IMR-90 (cell line): Measurements from ENCODE around the gene MAEA. TPM values are rescaled to one million over a fixed set of nuclear protein-coding genes. Genes with fewer than 3 reads are reported as not detected.

Source experiments
- ATAC-seq: fragments of 200-7000 bp; cut with Tn5 transposase; 2 replicates; pipeline ENCODE4 v1.9.1; 2020; ENCODE audit warnings: low read depth, mild to moderate bottlenecking, moderate library complexity
- BruUV-seq: library from RNA; stranded (reverse); fragments of 400-500 nt; replicated peaks from 2 replicates; lab custom pipeline; 2021; lab: Mats Ljungman, UMichigan
- CTCF ChIA-PET: fragments of 300-600 bp; formaldehyde crosslinking; extraction: SDS; loops from one replicate; lab custom pipeline; 2021; ENCODE audit warnings: antibody characterized with exemption; lab: Yijun Ruan, JAX
- POLR2A ChIA-PET: fragments of 300-600 bp; sonication (Branson Sonifier 250); formaldehyde crosslinking; loops from one replicate; lab custom pipeline; 2022; ENCODE audit warnings: antibody characterized with exemption; ENCODE audit not compliant: unreplicated experiment; lab: Charles Lee
- DNase-seq: peaks from one replicate; pipeline ENCODE4 v3.0.0; 2013
- H2AFZ ChIP-seq: replicated peaks from 2 replicates; pipeline ENCODE3; 2013; ENCODE audit warnings: low read length, mild to moderate bottlenecking; ENCODE audit not compliant: poor library complexity
- H2AK5ac ChIP-seq: 2 replicates; pipeline ENCODE4 v1.6.1; 2013; ENCODE audit warnings: low read depth, low read length, inconsistent platforms
- H2AK9ac ChIP-seq: replicated peaks from 2 replicates; pipeline ENCODE3; 2013; ENCODE audit warnings: mild to moderate bottlenecking, low read depth, low read length, moderate library complexity; ENCODE audit not compliant: poor library complexity
- H2BK120ac ChIP-seq: 2 replicates; pipeline ENCODE4 v1.6.1; 2013; ENCODE audit warnings: low read depth, low read length, inconsistent platforms
- H2BK15ac ChIP-seq: 3 replicates; pipeline ENCODE4 v1.6.1; 2013; ENCODE audit warnings: low read depth, low read length, inconsistent platforms
- H2BK20ac ChIP-seq: 2 replicates; pipeline ENCODE4 v1.6.1; 2013; ENCODE audit warnings: low read depth, mild to moderate bottlenecking, inconsistent platforms, low read length, moderate library complexity
- H2BK5ac ChIP-seq: 2 replicates; pipeline ENCODE4 v1.6.1; 2013; ENCODE audit warnings: mild to moderate bottlenecking, low read depth, low read length, inconsistent platforms; ENCODE audit not compliant: poor library complexity, severe bottlenecking
- H3K14ac ChIP-seq: replicated peaks from 2 replicates; pipeline ENCODE4 v1.6.1; 2013; ENCODE audit warnings: low read depth, low read length, inconsistent platforms
- H3K18ac ChIP-seq: 2 replicates; pipeline ENCODE4 v1.6.1; 2013; ENCODE audit warnings: low read depth, low read length, control low read depth
- H3K23ac ChIP-seq: 2 replicates; pipeline ENCODE4 v1.6.1; 2013; ENCODE audit warnings: low read depth, low read length, inconsistent platforms
- H3K27ac ChIP-seq: 2 replicates; pipeline ENCODE4 v1.5.1; 2013; ENCODE audit warnings: mild to moderate bottlenecking, control low read depth, low read length; ENCODE audit not compliant: insufficient read depth
- H3K27me3 ChIP-seq: 2 replicates; pipeline ENCODE4 v1.6.1; 2013; ENCODE audit warnings: low read length; ENCODE audit not compliant: control insufficient read depth, insufficient read depth
- H3K36me3 ChIP-seq: 2 replicates; pipeline ENCODE4 v1.6.1; 2013; ENCODE audit warnings: low read length, mixed read lengths; ENCODE audit not compliant: control insufficient read depth, insufficient read depth
- H3K4ac ChIP-seq: 2 replicates; pipeline ENCODE4 v1.6.1; 2013; ENCODE audit warnings: low read depth, low read length, inconsistent platforms
- H3K4me1 ChIP-seq: 2 replicates; pipeline ENCODE4 v1.6.1; 2013; ENCODE audit warnings: low read length, mixed read lengths; ENCODE audit not compliant: control insufficient read depth, insufficient read depth
- H3K4me2 ChIP-seq: 2 replicates; pipeline ENCODE4 v1.6.1; 2013; ENCODE audit warnings: low read depth, mild to moderate bottlenecking, control low read depth, low read length, moderate library complexity
- H3K4me3 ChIP-seq: 2 replicates; pipeline ENCODE4 v1.5.1; 2013; ENCODE audit warnings: low read depth, mild to moderate bottlenecking, control low read depth, low read length, moderate library complexity; ENCODE audit not compliant: insufficient read depth
- H3K56ac ChIP-seq: 2 replicates; pipeline ENCODE4 v1.6.1; 2013; ENCODE audit warnings: low read length, inconsistent platforms; ENCODE audit not compliant: insufficient read depth; ENCODE audit errors: extremely low read depth
- H3K79me1 ChIP-seq, 2 experiments: 2 replicates each; pipeline ENCODE4 v1.6.1; 2013; ENCODE audit warnings: low read length in 2 of 2, inconsistent platforms in 1 of 2, low read depth in 1 of 2
- H3K9ac ChIP-seq: 2 replicates; pipeline ENCODE4 v1.6.1; 2013; ENCODE audit warnings: low read depth, low read length, control low read depth
- H3K9me1 ChIP-seq: 2 replicates; pipeline ENCODE4 v1.6.1; 2013; ENCODE audit warnings: low read length, inconsistent platforms; ENCODE audit not compliant: insufficient read depth
- H3K9me3 ChIP-seq: 2 replicates; pipeline ENCODE4 v1.6.1; 2013; ENCODE audit warnings: low read length; ENCODE audit not compliant: control insufficient read depth, insufficient read depth
- H4K20me1 ChIP-seq: 2 replicates; pipeline ENCODE4 v1.6.1; 2013; ENCODE audit warnings: low read length, inconsistent platforms; ENCODE audit not compliant: insufficient read depth
- H4K5ac ChIP-seq: 2 replicates; pipeline ENCODE4 v1.6.1; 2013; ENCODE audit warnings: mild to moderate bottlenecking, low read depth, low read length, control low read depth
- H4K8ac ChIP-seq, 2 experiments: 2 replicates each; pipeline ENCODE4 v1.6.1; 2013; ENCODE audit warnings: low read depth in 2 of 2, low read length in 2 of 2, control low read depth in 1 of 2, inconsistent platforms in 1 of 2
- H4K91ac ChIP-seq: 2 replicates; pipeline ENCODE4 v1.6.1; 2013; ENCODE audit warnings: low read depth, low read length, inconsistent platforms; ENCODE audit not compliant: insufficient read depth
- CEBPB ChIP-seq: IDR thresholded peaks from 2 replicates; pipeline ENCODE4 v1.6.1; 2012; ENCODE audit warnings: low read depth, low read length, improper control_type of control experiment
- RAD21 ChIP-seq: IDR thresholded peaks from 2 replicates; pipeline ENCODE4 v1.6.1; 2012; ENCODE audit warnings: low read length, improper control_type of control experiment
- RFX5 ChIP-seq: IDR thresholded peaks from 2 replicates; pipeline ENCODE4 v1.8.0; 2012; ENCODE audit warnings: low read depth, mild to moderate bottlenecking, low read length, moderate library complexity
- USF2 ChIP-seq: fragments of 150-350 bp; IDR thresholded peaks from 2 replicates; pipeline ENCODE4 v1.6.1; 2017; ENCODE audit warnings: mild to moderate bottlenecking, antibody characterized with exemption, low read length, low read depth
- WGBS, 2 experiments: methylation state at CpG; one replicate each; pipeline versions ENCODE4 v1.1.5 to v1.1.7; 2013; ENCODE audit warnings: missing lambda C conversion rate in 2 of 2; ENCODE audit not compliant: insufficient read length in 1 of 2; ENCODE audit errors: extremely low coverage in 2 of 2; 5-methylcytosine and 5-hydroxymethylcytosine counted together
- dilution Hi-C: fragments of 300-500 bp; cut with HindIII; formaldehyde crosslinking; loops from one replicate; pipeline ENCODE4 v1.14.3; 2018; ENCODE audit warnings: low sequenced_read_pairs; ENCODE audit not compliant: unreplicated experiment
- in situ Hi-C: fragments of 300-500 bp; cut with MboI; formaldehyde crosslinking; loops from 3 replicates; pipeline ENCODE4 v1.14.3; 2019; ENCODE audit warnings: low sequenced_read_pairs, inconsistent platforms, mixed read lengths
- intact Hi-C: fragments of 100-400 bp; cut with micrococcal nuclease; formaldehyde crosslinking; loops from 2 replicates; pipeline ENCODE4 v1.10.0; 2022
- polyA plus RNA-seq, 3 experiments: library from polyadenylated mRNA; depleted of rRNA; stranded (reverse); fragments of >200 nt; gene quantifications; 2 replicates each; pipeline ENCODE4 v1.2.3, GENCODE V29; 2012; ENCODE audit warnings: low replicate concordance in 1 of 3
- total RNA-seq: library from RNA; depleted of rRNA; stranded (reverse); fragments of >200 nt; gene quantifications from 2 replicates; pipeline ENCODE4 v1.2.3, GENCODE V29; 2012
- TF ChIP-seq, protein P1 (sequence below): fragments of 150-350 bp; IDR thresholded peaks from 2 replicates; pipeline ENCODE4 v1.6.1; 2016; ENCODE audit warnings: low read depth, mild to moderate bottlenecking, low read length, moderate library complexity, borderline replicate concordance

MAEA gene
- total and polyA plus RNA-seq, 2 of the 4 experiments (the other 2 are of a cell fraction): 61.5 to 108 TPM

- Histone ChIP-seq H3K4ac (no peak overlapping the region), H2AK5ac (no peak overlapping the region), H3K9ac (no peak overlapping the region), H2BK5ac (no peak overlapping the region), H3K36me3 (peaks cover 28% of the 10 kb centered on the region; the same call in 1 of the 2 replicates), H4K8ac (no peak overlapping the region), H3K9me1 (peaks cover 7% of the 10 kb centered on the region; the same call in 1 of the 2 replicates), H4K5ac (no peak overlapping the region), H3K18ac (no peak overlapping the region), H3K27ac (no peak overlapping the region), H2BK120ac (no peak overlapping the region), H2BK15ac (no peak overlapping the region), H3K4me3 (no peak overlapping the region), H3K79me1 (peaks cover 4 to 69% of the 10 kb centered on the region in 2 experiments), H2AFZ (no peak overlapping the region), H4K20me1 (peaks cover 95% of the 10 kb centered on the region), H3K9me3 (no peaks in the 10 kb centered on the region), H2AK9ac (no peak overlapping the region), H3K4me1 (peaks cover 4% of the 10 kb centered on the region), H3K4me2 (no peak overlapping the region), H2BK20ac (no peak overlapping the region), H3K27me3 (no peaks in the 10 kb centered on the region), H3K14ac (no peak overlapping the region), H3K56ac (no peak overlapping the region), H4K91ac (no peak overlapping the region), H3K23ac (no peak overlapping the region)
- ATAC-seq (no peak), DNase-seq (no peak)
- CTCF ChIA-PET: no interaction called here
- POLR2A ChIA-PET: no interaction called here
- in situ Hi-C loops: no loop called here
- intact Hi-C loops: no loop called here
- dilution Hi-C loops: no loop called here
- BruUV-seq: no TSS peak
- WGBS, 2 experiments: 84% methylated on average over 7 of the region's 24 CpGs; no CpG with 5 or more reads in 1 of the 2 experiments
- TF ChIP-seq, protein P1, sequence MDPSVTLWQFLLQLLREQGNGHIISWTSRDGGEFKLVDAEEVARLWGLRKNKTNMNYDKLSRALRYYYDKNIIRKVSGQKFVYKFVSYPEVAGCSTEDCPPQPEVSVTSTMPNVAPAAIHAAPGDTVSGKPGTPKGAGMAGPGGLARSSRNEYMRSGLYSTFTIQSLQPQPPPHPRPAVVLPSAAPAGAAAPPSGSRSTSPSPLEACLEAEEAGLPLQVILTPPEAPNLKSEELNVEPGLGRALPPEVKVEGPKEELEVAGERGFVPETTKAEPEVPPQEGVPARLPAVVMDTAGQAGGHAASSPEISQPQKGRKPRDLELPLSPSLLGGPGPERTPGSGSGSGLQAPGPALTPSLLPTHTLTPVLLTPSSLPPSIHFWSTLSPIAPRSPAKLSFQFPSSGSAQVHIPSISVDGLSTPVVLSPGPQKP: no peak
- no peak for TF ChIP-seq RAD21
- no peak for TF ChIP-seq RFX5
- no peak for TF ChIP-seq USF2
- TF ChIP-seq CEBPB: no peak
Measured at GRCh38 chr4:1295405-1296055, 5.8 kb downstream of the MAEA start.
